ENCODE results near the gene BTBD9. TPM values are rescaled to one million over a fixed set of nuclear protein-coding genes. Genes with fewer than 3 reads are reported as not detected.

Gene BTBD9
- total RNA-seq, 1 experiment from 2014 or later = 4.3 TPM

- Histone ChIP-seq H3K27ac (ENCODE audit: low read length) (no peak overlapping the region), H3K4me3 (ENCODE audit: low read length) (no peak overlapping the region), H3K4me2 (ENCODE audit: low read length) (no peak overlapping the region), H2AFZ (ENCODE audit: low read length) (no peak overlapping the region), H3K36me3 (ENCODE audit: low read depth, low read length) (no peaks in the 10 kb centered on the region), H3K9me2 (replicated peaks; ENCODE audit: low read length) (no peaks in the 10 kb centered on the region), H3K9ac (ENCODE audit: low read length) (no peak overlapping the region), H3F3A (ENCODE audit: low read length, unreplicated experiment) (no peaks in the 10 kb centered on the region), H3K4me1 (ENCODE audit: insufficient read depth, low read length) (peaks cover 24% of the 10 kb centered on the region), H3K27me3 (ENCODE audit: low read length) (no peaks in the 10 kb centered on the region), H3K79me2 (ENCODE audit: low read length) (no peaks in the 10 kb centered on the region), H4K20me1 (ENCODE audit: low read length) (no peaks in the 10 kb centered on the region), H3K9me3 (ENCODE audit: low read length) (no peaks in the 10 kb centered on the region)
- no TSS peak for BruUV-seq (replicated peaks)
- DNase-seq (no peak), ATAC-seq (no peak)
- TF ChIP-seq EZH2phosphoT487 (IDR thresholded peaks at IDR 0.05; ENCODE audit: borderline replicate concordance, low read length) (no peak), CTCF (conservative IDR thresholded peaks at IDR 0.05; ENCODE audit: low read depth, low read length) (no peak), EZH2 (IDR thresholded peaks at IDR 0.05; ENCODE audit: low read length, unreplicated experiment) (no peak)
- ChIA-PET CTCF (no interaction called here), POLR2A (ENCODE audit: unreplicated experiment) (no interaction called here)
- intact Hi-C loops (cut with micrococcal nuclease) = no loop called here
These were observed 201.6 kb downstream of the BTBD9 start for GRCh38 chr6:38438097-38438496.

- CTCF ChIA-PET = no interaction called here
- no peaks in the 10 kb centered on the region for H3K9me2 ChIP-seq (replicated peaks; ENCODE audit: low read length)
- H3K4me2 ChIP-seq (ENCODE audit: low read length) = peak overlapping the region; percentile 54
- no peak overlapping the region for H3K4me3 ChIP-seq (ENCODE audit: low read length)
- no peaks in the 10 kb centered on the region for H4K20me1 ChIP-seq (ENCODE audit: low read length)
- POLR2A ChIA-PET (ENCODE audit: unreplicated experiment) = no interaction called here
- BruUV-seq (replicated peaks) = no TSS peak
- intact Hi-C loops (cut with micrococcal nuclease) = no loop called here
- no peaks in the 10 kb centered on the region for H3K36me3 ChIP-seq (ENCODE audit: low read depth, low read length)
- ATAC-seq (peak; percentile 97), DNase-seq (peak; percentile 93)
- H3K79me2 ChIP-seq (ENCODE audit: low read length) = no peaks in the 10 kb centered on the region
- H3K9ac ChIP-seq (ENCODE audit: low read length) = no peak overlapping the region
- no peaks in the 10 kb centered on the region for H3K9me3 ChIP-seq (ENCODE audit: low read length)
- H3K27me3 ChIP-seq (ENCODE audit: low read length) = no peaks in the 10 kb centered on the region
- TF ChIP-seq EZH2phosphoT487 (IDR thresholded peaks at IDR 0.05; ENCODE audit: borderline replicate concordance, low read length) (no peak), EZH2 (IDR thresholded peaks at IDR 0.05; ENCODE audit: low read length, unreplicated experiment) (no peak), CTCF (conservative IDR thresholded peaks at IDR 0.05; ENCODE audit: low read depth, low read length) (no peak)
- H3F3A ChIP-seq (ENCODE audit: low read length, unreplicated experiment) = no peaks in the 10 kb centered on the region
- H2AFZ ChIP-seq (ENCODE audit: low read length) = no peak overlapping the region
- peak overlapping the region; percentile 43 for H3K27ac ChIP-seq (ENCODE audit: low read length)
- peaks cover 34% of the 10 kb centered on the region for H3K4me1 ChIP-seq (ENCODE audit: insufficient read depth, low read length)
These were observed 202.8 kb downstream of the BTBD9 start for GRCh38 chr6:38436726-38437465.

- H2AFZ ChIP-seq (ENCODE audit: low read length) = no peak overlapping the region
- H4K20me1 ChIP-seq (ENCODE audit: low read length) = no peaks in the 10 kb centered on the region
- intact Hi-C loops (cut with micrococcal nuclease) = no loop called here
- H3K27me3 ChIP-seq (ENCODE audit: low read length) = no peaks in the 10 kb centered on the region
- H3K36me3 ChIP-seq (ENCODE audit: low read depth, low read length) = no peaks in the 10 kb centered on the region
- no peaks in the 10 kb centered on the region for H3F3A ChIP-seq (ENCODE audit: low read length, unreplicated experiment)
- DNase-seq = no peak
- H3K9ac ChIP-seq (ENCODE audit: low read length) = no peak overlapping the region
- no peak for ATAC-seq
- H3K9me2 ChIP-seq (replicated peaks; ENCODE audit: low read length) = no peaks in the 10 kb centered on the region
- no peak overlapping the region for H3K4me3 ChIP-seq (ENCODE audit: low read length)
- no TSS peak for BruUV-seq (replicated peaks)
- H3K4me2 ChIP-seq (ENCODE audit: low read length) = no peak overlapping the region
- ChIA-PET CTCF (no interaction called here), POLR2A (ENCODE audit: unreplicated experiment) (no interaction called here)
- no peak overlapping the region for H3K27ac ChIP-seq (ENCODE audit: low read length)
- no peaks in the 10 kb centered on the region for H3K9me3 ChIP-seq (ENCODE audit: low read length)
- TF ChIP-seq EZH2phosphoT487 (IDR thresholded peaks at IDR 0.05; ENCODE audit: borderline replicate concordance, low read length) (no peak), EZH2 (IDR thresholded peaks at IDR 0.05; ENCODE audit: low read length, unreplicated experiment) (no peak), CTCF (conservative IDR thresholded peaks at IDR 0.05; ENCODE audit: low read depth, low read length) (no peak)
- no peaks in the 10 kb centered on the region for H3K79me2 ChIP-seq (ENCODE audit: low read length)
- H3K4me1 ChIP-seq (ENCODE audit: insufficient read depth, low read length) = peaks cover 34% of the 10 kb centered on the region
These were observed 204.4 kb downstream of the BTBD9 start for GRCh38 chr6:38435330-38435729.

Measured in PC-3 (cell line).